NOMO-1 (cell line): Measurements from ENCODE around the gene FILIP1L.
A peak's percentile ranks its signal among the peaks of the same experiment; 100 is the strongest.
"Not testable (repeated sequence)": the region's sequence is repeated elsewhere in the genome, so short reads cannot be mapped to it uniquely, and the experiment has no call there.

Experiments
- DNase-seq, 2 experiments: peaks; one replicate each; lab custom pipeline; 2025; ENCODE audit not compliant: unreplicated experiment in 2 of 2; lab: John Stamatoyannopoulos, UW

Gene FILIP1L

GRCh38 chr3:100075851-100076730 is 38.2 kb downstream of the FILIP1L start:
- DNase-seq, result no peak

- no peak for DNase-seq
Observed at GRCh38 chr3:100075196-100075595, 39.1 kb downstream of the FILIP1L start.

GRCh38 chr3:100073714-100074307 is 40.5 kb downstream of the FILIP1L start:
- peak; percentile 58 to 72 for DNase-seq

- DNase-seq, result no peak
Observed at GRCh38 chr3:100073049-100073713, 41.1 kb downstream of the FILIP1L start.

DNA sequence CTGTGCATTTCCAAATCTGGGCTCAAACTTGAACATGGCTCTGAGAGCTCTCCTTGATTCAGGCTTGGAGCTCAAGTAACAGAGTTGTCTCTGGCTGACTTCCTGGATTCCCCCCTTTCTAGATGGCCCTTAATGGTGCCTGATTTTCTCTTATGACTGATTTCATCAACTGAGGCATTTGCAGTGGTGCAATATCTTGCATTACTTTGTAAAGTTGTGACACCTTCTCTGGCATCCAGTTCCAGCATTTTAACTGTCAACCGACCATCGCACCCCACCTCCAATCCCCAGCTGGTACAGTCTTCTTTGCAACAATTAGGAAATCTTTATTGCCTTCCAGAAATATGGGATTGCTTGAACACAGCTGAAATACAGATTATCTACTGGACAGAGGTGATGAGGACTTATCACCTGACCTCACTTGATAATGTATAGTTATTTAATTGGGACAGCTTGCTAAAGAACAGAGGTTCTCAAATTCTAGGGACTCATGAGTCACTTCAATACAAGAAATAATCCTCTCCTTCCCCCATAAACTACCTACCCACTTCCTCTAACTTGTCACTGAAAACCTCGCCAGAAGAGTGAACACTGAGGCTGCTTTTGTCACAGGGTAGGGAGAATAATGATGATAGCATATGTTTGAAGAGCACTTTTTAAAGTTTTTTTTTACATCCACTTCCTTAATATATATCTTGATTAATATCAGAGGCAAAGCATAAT is 41.8 kb downstream of the FILIP1L start:
- DNase-seq, result peak; percentile 87 to 96

DNA sequence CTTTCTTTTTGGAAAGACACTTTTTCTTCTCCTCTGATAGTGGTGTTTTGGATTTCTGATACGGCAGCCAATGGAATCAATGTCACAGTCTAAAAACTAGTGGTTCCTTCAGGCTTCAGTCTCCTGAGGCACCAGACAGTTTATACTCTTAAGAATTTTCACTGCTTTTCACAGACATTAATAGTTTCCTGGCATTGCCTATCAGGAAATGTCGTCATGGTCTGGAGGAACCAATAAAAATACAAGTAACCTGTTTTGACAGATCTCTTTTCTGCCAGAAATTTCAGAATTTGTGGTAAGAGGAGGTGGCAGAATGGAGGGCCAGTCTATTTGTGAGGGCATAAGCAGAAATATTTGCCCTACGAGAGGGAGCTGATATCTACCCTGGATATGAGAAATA is 44.8 kb downstream of the FILIP1L start:
- DNase-seq, result no peak

DNA sequence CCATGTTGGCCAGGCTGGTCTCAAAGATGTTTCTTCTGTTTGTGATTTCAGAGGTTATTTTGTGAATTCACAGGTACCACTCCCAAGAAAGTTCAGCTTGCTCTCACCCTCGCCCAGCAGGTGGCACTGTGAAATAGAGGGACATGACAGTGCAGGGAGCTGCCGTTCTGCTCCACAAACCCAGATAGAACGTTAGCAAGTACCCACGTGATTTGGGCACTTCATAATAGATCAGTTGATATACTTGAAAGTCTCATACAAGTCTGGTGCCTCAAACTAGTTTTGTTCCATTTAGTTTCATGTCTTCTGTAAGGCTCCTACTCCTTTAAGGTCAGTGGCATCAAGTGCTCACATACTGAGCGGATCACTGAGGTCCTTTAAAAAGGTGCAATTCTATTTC is 45.5 kb downstream of the FILIP1L start:
- peak; percentile 30 to 38 for DNase-seq

- DNase-seq, result no peak
Observed at GRCh38 chr3:100067589-100067988, 46.7 kb downstream of the FILIP1L start.

DNA sequence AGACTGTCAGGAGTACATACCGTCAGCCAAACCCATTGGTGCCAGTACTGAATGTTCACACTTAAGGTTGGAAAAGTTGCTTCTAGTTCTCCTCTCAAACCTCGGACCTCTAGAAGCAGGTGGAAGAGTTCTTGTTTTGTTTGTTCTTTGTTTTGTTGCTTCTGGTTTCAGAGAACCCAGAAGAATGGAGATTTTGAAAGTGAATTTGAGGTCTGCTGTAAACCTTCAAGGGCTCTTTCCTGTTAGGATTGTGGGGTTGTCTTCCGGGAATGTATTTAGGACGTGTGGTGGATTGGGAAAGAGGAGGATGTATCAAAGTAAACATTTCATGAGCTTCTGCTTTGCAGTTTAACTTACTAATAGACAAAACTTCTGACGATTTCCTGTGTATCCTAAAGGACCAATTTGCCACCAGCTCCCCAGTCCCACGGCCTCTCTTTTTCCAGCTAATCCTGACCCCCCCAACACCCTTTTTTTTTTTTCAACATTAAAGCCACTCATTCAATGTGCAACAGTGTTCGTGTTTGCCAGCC is 50.3 kb downstream of the FILIP1L start:
- DNase-seq, result no peak

GRCh38 chr3:100062665-100063064 is 51.6 kb downstream of the FILIP1L start:
- no peak for DNase-seq

DNA sequence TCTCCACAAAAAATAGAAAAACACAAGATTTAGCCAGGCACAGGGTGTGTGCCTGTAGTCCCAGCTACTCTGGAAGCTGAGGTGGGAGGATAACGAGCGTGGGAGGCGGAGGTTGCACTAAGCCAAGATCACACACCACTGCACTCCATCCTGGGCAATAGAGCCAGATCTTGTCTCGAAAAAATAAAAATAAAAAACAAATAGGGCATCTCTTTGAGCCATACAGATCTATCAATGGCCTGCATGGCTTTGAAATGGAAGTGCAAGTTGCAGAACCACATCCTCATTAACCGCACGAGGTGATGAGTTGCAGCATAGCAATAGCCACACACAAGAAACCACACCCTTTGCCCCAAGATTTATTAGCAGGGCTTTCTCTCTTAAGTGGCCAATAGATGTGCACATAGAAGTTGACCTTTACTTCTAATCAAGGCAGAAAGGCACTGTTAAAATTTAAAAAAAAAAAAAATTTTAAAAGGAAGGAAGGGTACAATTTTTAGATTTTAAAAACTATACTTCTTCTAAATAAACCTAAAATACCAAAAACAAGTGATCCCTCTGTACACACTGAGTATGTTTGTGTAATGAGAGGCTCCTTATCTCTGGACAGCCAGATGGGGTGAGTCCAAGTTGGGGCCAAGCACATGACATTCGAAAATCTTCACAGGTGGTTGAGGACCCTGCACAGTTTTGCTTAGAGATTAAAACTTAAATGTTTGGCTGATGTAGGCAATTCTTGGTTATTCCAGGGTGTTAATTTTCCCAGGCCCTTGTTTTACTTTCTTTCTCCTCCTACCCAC is 53.4 kb downstream of the FILIP1L start:
- DNase-seq, result peak; percentile 87 to 93

DNA sequence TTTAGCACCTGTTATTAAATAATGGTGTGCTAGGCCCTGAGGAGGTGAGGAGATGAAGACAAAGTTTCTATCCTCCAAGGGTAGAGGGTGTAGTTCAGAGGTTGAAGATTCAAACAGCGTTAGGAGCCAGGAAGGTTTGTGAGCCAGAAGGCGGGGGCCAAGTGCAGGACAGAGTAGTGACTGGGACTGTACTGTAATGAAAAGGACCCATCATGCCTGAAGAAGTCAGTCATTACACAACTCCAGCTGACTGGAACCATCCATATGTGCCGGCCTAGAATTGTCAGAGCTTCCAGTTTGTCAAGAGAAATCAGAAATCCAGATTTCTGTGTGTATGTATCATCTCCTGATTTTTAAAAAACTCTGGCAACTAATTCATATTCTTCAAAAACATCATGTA is 54.8 kb downstream of the FILIP1L start:
- no peak for DNase-seq

GRCh38 chr3:100057716-100058575 is 56.4 kb downstream of the FILIP1L start:
- DNase-seq, result no peak

- DNase-seq, result no peak
Observed at GRCh38 chr3:100053951-100054620, 60.2 kb downstream of the FILIP1L start.

- not testable (repeated sequence) for DNase-seq
Observed at GRCh38 chr3:100051513-100051912, 62.8 kb downstream of the FILIP1L start.

DNA sequence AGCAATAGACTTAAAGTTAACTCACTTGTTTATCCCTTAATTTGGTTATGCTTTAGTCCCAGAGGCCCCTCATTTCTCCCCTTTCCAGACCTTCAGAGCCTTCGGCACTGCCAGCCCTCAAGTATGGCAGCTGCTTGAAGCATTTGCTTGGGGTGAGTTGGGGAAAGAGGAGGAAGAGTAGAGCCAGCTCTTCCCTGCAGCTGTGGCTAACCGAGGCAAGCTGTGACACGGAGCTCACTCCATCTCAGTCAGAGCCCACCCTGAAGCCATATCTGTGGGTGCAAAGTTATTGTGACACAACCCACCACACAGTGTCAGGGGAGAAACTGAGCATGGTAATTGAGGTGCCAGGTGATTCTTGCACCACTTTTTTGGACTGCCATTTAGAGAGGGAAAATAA is 66.1 kb downstream of the FILIP1L start:
- no peak for DNase-seq

GRCh38 chr3:100047455-100048141 is 66.7 kb downstream of the FILIP1L start:
- DNase-seq, result peak; percentile 81 to 84

DNA sequence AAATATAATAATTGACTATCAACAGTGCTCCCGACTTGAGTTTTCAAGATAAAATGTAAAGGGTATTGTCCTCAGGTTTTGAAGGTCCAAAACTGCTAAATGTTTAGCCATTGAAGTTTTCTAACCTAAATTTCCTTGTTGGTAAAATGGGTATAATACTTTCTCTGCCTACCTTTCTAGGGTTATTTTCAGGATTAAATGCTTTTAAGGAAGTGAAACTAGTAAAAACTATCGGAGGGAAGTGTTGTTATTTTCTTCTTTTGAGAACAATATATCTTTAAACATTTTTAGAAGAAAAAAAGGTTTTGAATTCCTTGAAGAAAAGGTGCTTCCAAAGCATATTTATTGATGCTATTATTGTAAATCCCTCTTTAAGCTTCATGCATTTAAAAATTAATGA is 67.3 kb downstream of the FILIP1L start:
- peak in 1 of 2 experiments; percentile 64 for DNase-seq
